Measurements from ENCODE around the gene ABAT. TPM values are rescaled to one million over a fixed set of nuclear protein-coding genes. Genes with fewer than 3 reads are reported as not detected.

Gene ABAT

GRCh38 chr16:8832717-8833105 lies 158.3 kb downstream of the ABAT start:
- peak overlapping the region; percentile 74 for H3K27ac ChIP-seq (replicated peaks; ENCODE audit: low read length)
- no peak overlapping the region for H3K4ac ChIP-seq (ENCODE audit: low read length)
- H2AFZ ChIP-seq (ENCODE audit: low read length): peak overlapping the region; percentile 75
- no peaks in the 10 kb centered on the region for H3K9me3 ChIP-seq (replicated peaks in 1 of 2; ENCODE audit: control insufficient read depth in 2 of 2, insufficient read depth in 1 of 2, low read depth in 1 of 2, low read length in 2 of 2)
- no peak overlapping the region for H3K14ac ChIP-seq (ENCODE audit: low read length)
- no peaks in the 10 kb centered on the region for H3K27me3 ChIP-seq (ENCODE audit: control insufficient read depth in 3 of 3, insufficient read depth in 3 of 3, low read depth in 1 of 3, low read length in 3 of 3)
- H2BK120ac ChIP-seq (ENCODE audit: low read depth, low read length): peak overlapping the region; percentile 35
- H3K4me1 ChIP-seq (ENCODE audit: control insufficient read depth in 2 of 2, insufficient read depth in 1 of 2, low read depth in 1 of 2, low read length in 2 of 2): peaks cover 12 to 14% of the 10 kb centered on the region in 2 donors
- no peaks in the 10 kb centered on the region for H3K79me1 ChIP-seq (ENCODE audit: low read depth, low read length)
- no peak overlapping the region for H3K4me2 ChIP-seq (ENCODE audit: insufficient read depth, low read length, poor library complexity, severe bottlenecking)
- peak overlapping the region; percentile 5 for H4K91ac ChIP-seq (ENCODE audit: low read depth, low read length, poor library complexity)
- H2BK12ac ChIP-seq (ENCODE audit: low read length): no peak overlapping the region
- WGBS, 2 donors (ENCODE audit: extremely low coverage in 2 of 2, insufficient read length in 2 of 2, insufficient replicate concordance in 1 of 2): no CpG with 5 or more reads among the region's 16 CpGs
- H3K36me3 ChIP-seq (replicated peaks in 1 of 2; ENCODE audit: control insufficient read depth in 2 of 2, insufficient read depth in 2 of 2, low read length in 2 of 2): peaks cover 2 to 22% of the 10 kb centered on the region in 2 donors
- no peak overlapping the region for H3K9ac ChIP-seq (ENCODE audit: low read depth, low read length, poor library complexity)
- no peak overlapping the region for H3K4me3 ChIP-seq (ENCODE audit: low read length in 2 of 2)
- no peak overlapping the region for H2BK15ac ChIP-seq (ENCODE audit: low read length)
- DNase-seq (ENCODE audit: low spot score): no peak
- H2AK5ac ChIP-seq (ENCODE audit: low read depth, low read length): peak overlapping the region; percentile 99
- H3K23ac ChIP-seq (ENCODE audit: low read depth, low read length, poor library complexity): peak overlapping the region; percentile 70
- H3K18ac ChIP-seq (ENCODE audit: low read length): peak overlapping the region; percentile 89
- no peak overlapping the region for H4K8ac ChIP-seq (ENCODE audit: low read depth, low read length)
- H2BK5ac ChIP-seq (ENCODE audit: low read length): no peak overlapping the region

Small RNAs within 50 kb of the gene (small RNA-seq; reads per million reads assigned to genes)
- gene AC007224.1 (ENCODE audit: insufficient read depth) (not detected), gene RN7SL743P (ENCODE audit: insufficient read depth) (not detected), gene RNU7-63P (ENCODE audit: insufficient read depth) (not detected)
